Jurkat, Clone E6-1 (cell line): Measurements from ENCODE around the gene CEP76.
A peak's percentile ranks its signal among the peaks of the same experiment; 100 is the strongest.
"Not testable (repeated sequence)": the region's sequence is repeated elsewhere in the genome, so short reads cannot be mapped to it uniquely, and the experiment has no call there.

Experiments used
- DNase-seq: peaks from one replicate; pipeline ENCODE4 v3.0.0-alpha.2; 2011; ENCODE audit warnings: low read depth, low spot score
- H3K4me3 ChIP-seq: 2 replicates; pipeline ENCODE4 v1.5.1; 2011; ENCODE audit warnings: mild to moderate bottlenecking, low read length, control low read depth, moderate library complexity

CEP76 gene

DNA sequence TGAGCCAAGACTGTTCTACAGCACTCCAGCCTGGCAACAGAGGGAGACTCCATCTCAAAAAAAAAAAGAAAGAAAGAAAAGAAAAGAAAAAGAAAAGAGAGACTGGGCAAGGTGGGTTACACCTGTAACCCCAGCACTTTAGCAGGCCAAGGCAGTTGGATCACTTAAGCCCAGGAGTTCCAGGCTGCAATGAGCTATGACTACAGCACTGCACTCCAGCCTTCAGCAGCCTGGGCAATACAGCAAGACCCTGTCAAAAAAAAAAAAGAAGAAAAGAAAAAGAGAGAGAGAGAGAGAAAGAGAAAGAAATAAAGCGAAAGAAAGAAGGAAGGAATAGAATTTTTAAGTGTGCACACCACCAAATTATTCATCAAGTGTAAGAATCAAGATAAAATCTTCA is 47.6 kb downstream of the CEP76 start:
- H3K4me3 ChIP-seq: no peak overlapping the region
- DNase-seq: no peak

DNA sequence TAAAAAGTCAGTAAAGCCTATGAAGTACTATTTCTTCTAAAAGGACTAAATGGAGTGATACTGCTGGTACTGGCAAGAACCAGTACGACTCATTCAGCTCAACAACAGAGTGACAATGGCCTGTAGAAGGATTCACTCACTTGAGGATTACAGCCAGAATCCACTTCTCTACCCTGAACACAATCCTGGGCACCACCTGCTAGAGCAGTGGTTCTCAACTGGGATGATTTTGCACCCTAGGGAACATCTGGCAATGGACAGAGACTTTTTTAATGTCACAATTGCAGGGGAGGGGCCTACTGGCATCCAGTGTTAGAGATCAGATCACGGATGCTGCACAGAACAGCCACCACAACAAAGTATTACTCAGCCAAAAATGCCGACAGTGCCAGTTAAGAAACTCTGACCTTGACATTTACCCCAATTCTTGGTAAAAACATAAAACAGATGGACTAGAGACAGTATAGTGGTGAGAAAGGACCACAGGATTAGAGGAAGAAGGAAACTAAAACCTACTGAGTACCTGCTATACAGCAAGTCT is 49.6 kb downstream of the CEP76 start:
- peak; percentile 8 for DNase-seq
- H3K4me3 ChIP-seq: no peak overlapping the region

DNA sequence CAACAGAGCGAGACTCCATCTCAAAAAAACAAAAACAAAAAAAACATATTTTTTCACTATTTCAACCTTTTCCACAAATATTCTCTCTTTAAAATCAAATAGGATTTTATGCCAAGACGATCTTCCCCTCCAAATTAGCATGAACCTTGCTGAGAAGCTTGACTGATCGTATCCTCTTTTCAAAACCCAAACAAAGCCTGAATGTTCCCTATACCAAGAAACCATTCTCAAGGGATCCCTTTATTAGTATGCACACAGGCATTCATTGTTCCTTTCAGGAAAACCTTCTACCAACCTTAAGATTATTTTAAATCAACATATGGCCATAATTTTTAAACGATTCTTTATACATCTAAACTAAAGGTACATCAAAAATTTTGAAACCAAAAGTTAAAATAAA is 50.9 kb downstream of the CEP76 start:
- no peak for DNase-seq
- no peak overlapping the region for H3K4me3 ChIP-seq

DNA sequence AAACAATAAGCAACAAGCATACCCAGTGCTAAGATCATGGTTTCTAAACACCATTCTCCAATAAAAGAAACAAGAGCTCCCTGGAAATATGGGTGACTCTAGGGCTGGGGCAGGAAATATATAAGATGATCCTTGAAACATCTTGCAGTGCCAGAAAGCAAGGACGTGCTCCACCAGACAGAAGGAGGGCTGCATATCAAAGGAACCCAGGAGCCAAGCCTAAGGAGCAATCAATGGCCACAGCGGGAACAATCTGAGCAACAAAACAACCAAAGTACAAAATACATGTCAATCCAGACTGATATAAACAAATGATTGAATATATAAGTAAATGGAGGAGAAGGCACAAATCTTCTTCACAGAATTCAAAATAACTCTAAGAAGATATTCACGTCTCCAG is 54.8 kb downstream of the CEP76 start:
- no peak for DNase-seq
- no peak overlapping the region for H3K4me3 ChIP-seq

DNA sequence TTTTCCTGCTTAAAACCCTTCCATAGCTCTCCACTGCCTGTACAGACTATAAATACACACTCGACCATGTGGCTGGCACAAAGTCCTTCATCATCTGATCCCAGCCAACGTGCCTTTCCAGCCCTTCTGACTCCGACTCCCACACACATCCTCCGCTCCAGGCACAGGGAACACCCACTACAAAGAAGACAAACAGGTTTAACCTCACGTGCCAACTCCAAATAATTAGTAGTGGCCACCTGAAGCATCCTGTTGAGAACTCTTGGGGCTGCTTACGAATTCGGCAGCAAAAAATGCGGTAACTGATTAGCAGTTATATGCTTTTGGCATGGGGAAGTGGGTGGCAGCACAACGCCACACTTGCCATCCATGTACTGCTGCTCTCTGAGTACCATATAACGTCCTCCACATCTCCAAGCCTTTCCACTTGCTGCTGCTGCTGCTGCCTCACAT is 56.7 kb downstream of the CEP76 start:
- no peak overlapping the region for H3K4me3 ChIP-seq
- DNase-seq: no peak

DNA sequence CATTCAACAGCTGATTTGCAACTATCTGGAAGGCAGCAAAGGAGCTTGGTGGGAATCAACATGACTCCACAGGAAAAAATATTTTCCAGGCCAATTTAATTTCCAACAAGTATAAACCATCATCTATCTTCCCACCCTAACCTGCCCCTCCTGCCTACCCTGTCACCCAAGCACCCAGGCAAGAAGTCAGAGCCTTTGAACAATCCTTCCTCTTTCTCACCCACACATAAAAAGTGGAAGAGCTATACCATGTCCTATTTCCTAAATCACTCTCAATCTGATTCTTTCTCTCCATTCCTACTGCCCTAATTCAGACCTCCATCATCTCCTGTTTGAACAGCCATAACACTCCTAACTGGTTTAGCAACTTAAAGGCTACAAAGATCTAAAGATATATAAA is 57.3 kb downstream of the CEP76 start:
- DNase-seq: no peak
- no peak overlapping the region for H3K4me3 ChIP-seq

DNA sequence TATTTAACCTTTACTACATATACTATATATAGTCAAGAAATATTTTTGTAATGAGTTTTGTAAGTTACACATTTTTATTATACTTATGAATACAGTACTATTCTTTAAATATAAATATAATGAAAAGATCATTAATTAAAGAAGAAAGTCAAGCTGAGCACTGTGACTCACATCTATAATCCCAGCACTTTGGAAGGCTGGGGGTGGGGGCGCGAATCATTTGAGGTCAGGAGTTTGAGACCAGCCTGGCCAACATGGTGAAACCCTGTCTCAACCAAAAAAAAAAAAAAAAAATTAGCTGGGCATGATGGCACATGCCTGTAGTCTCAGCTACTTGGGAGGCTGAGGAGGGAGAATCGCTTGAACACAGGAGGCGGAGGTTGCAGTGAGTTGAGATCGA is 58.8 kb downstream of the CEP76 start:
- DNase-seq, H3K4me3 ChIP-seq: not testable (repeated sequence)

DNA sequence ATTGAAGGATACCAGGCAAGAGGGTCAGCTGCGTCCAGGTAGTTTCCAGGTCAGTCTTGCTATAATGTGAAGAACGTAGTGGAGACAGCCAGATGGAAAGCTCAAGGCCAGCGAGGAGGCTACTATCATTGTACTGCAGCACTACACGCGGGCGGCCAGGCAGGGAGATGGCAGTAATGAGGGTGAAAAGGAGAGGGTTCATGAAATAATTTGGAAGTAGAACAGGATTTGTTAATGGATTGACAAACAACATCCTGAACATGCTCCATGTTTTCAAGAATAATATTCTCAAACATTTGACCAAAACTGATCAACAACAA is 61.7 kb downstream of the CEP76 start:
- H3K4me3 ChIP-seq: no peak overlapping the region
- no peak for DNase-seq

DNA sequence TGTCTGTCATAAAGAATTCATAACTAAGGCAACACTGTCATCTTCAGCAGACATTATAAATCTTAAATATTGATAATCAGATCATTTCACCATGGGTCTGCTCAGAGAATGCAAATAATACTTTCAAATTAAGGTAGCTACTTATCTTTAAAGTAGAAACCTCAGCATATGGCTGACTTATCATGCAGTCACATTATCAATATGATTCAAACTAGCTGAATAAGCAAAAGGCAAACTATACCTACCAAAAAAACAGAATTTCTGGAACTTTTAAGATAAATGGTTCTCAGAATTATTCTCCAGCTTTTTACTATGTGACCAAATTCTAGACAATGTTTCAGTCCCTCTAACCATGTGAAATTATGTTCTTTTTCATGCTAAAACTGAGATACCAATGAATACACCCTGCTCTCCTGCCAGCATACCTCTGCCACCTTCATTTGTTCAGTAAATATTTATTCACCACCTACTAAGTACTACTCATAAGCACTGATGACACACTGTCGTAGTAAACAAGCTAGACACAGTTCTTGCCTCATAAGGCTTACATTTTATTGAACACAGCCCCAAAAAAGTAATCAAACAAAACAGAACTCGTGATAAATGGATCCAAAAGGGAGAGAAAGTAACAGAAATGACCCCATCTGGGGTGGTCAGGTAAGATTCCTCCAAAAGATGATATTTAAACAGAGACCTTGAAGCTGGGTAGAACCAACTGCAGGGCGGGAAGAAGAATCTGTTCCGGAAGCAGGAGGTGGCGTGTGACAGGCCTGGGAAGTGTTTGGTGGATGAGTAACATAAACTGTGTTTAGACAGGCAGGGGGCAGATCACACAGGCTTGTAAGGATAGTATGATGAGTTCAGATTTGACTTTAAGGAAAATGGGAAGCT is 62.3 kb downstream of the CEP76 start:
- DNase-seq: no peak

DNA sequence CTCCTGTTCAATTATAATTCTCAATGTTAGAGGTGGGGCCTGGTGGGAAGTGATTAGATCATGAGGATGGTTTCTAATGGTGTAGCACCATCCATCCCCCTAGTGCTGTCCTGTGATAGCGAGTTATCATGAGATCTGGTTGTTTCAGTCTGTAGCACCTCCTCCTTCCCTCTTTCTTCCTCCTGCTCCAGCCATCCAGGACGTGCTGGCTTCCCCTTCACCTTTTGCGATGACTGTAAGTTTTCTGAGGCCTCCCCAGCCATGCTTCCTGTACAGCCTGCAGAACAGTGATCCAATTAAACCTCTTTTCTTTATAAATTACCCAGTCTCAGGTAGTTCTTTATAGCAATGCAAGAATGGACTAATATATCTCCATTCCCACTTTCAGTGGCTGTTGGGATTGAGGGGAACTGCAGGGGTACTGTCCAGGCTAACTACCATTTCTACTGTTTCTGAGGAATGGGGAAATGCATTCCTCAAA is 63.8 kb downstream of the CEP76 start:
- no peak overlapping the region for H3K4me3 ChIP-seq
- DNase-seq: no peak

More for the DNA sequence above, 62.3 kb downstream of the CEP76 start:
- no peak overlapping the region for H3K4me3 ChIP-seq

DNA sequence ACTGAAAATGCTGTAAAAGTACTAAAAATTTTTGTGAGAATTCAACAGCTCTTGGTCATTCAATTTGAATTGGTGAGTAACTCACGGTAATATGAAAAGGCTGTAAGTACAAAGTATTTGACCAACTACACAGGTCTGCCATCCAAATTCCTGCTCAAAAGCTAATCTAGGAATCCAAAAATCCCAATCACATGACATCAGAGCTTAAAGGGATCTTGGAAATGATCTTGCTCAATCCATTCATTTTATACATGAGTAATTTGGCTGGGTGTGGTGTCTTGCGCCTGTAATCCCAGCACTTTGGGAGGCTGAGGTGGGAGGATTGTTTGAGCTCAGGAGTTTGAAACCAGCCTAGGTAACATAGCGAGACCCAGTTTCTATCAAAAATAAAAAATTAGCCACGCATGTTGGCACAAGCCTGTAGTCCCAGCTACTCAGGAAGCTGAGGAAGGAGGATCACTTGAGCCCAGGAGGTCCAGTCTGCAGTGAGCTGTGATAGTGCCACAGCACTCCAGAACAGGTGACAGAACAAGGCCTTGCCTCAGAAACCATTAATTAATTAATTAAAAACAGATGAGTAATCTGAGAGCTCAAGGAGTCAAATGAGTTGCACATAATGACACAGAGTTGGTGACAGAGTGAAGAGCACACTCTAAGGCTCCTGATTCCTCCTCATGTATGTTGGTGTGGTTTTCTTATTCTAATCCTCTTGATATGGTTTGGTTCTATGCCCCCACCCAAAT is 64.5 kb downstream of the CEP76 start:
- H3K4me3 ChIP-seq: no peak overlapping the region
- no peak for DNase-seq

DNA sequence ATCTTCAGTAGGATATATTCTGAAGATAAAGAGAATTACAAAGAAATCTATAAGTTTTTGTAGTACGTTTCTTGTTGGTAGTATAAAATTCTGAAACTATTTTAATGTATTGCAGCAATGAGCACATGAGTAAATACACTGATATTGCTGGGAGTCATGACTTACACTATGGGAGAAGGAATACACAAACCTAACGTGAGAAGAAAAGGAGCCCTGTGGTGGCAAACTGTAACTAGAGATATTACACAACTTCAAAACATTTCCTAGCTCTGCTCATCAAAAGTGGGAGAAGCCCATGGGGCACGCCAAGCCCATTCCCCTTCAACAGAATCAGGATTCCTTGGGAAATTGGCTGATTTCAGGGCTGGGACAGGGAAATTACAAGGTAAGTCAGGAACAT is 65.1 kb downstream of the CEP76 start:
- DNase-seq: no peak
- H3K4me3 ChIP-seq: no peak overlapping the region

DNA sequence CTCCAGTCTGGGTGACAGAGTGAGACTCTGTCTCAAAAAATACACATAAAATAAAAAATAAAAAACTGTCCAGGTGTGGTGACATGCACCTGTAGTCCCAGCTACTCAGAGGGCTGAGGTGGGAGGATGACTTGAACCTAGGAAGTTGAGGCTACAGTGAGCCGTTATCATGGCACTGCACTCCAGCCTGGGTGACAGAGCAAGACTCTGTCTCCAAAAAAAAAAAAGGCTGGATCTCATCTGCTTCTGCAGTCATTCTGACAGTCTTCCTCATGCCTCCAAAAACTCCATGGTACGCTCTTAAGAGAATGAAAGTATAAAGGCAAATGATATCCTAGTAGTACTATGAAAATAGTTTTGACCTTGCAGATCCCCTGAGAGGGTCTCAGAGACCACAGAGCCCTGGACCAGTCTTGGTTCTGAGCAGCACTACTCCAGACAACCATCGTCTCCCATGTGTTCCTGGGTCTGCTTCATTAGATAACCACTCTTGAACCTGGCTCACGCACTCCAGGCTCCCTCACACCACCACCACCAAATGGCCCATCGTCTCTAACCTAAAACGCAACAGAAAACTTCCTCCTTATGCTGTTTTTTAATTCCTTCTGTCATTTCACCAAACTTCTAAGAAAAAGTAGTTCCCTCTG is 70.6 kb downstream of the CEP76 start:
- no peak for DNase-seq

DNA sequence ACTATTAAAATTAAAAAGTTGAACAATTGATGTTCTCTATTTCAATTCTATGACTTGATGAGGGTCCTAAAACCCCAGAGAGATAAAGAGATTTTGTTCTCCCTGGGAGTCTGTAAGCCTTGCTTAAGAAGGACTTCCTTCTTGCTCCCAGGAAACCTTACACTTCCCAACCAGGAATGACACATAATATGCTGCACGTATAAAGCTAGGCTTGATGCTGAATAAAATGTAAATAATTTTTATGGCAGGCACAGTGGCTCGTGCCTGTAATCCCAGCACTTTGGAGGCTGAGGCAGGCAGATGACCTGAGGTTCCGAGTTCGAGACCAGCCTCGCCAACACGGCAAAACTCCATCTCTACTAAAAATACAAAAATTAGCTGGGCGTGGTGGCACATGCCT is 72.4 kb downstream of the CEP76 start:
- DNase-seq: no peak
- no peak overlapping the region for H3K4me3 ChIP-seq

More for the DNA sequence above, 70.6 kb downstream of the CEP76 start:
- H3K4me3 ChIP-seq: no peak overlapping the region

DNA sequence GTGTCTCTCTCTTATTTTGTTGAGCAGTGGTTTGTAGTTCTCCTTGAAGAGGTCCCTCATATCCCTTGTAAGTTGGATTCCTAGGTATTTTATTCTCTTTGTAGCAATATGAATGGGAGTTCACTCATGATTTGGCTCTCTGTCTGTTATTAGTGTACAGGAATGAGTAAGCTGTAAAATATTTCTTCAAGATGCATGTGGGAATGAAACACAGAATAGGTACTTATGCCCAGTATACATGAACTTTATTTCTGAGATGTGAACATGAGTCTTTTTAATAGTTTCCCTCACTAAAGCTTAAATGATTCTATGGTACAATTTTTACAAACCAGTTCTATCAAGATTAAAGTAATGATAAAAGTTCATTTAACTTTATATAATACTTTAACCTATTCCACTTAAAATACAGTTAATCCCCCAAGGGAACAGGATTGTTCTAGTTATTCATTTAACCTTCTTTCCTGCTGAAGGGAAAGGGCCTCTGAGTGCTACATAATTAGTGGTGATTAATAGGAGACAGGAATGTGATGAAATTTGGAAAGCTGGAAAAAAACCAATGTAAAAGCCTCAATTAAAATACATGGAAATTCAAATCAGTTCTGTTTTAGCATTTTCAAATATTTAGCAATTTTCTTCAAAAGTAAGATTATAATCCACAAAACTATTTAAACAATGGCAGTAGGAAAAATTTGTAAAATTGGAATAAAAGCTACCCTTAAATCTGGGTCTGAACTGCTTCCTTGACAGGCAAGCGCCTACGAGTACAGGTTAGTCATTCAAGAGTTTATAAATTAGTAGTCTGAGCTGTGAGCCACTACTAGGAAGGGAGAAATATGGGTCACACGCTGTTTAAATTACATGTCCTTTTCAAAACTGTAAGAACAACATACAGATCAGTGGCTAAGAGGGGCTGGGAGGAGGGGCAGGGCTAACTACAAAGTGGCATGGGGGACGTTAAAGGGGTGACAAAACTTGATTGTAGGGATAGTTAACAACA is 73.5 kb downstream of the CEP76 start:
- H3K4me3 ChIP-seq: no peak overlapping the region
- DNase-seq: no peak

DNA sequence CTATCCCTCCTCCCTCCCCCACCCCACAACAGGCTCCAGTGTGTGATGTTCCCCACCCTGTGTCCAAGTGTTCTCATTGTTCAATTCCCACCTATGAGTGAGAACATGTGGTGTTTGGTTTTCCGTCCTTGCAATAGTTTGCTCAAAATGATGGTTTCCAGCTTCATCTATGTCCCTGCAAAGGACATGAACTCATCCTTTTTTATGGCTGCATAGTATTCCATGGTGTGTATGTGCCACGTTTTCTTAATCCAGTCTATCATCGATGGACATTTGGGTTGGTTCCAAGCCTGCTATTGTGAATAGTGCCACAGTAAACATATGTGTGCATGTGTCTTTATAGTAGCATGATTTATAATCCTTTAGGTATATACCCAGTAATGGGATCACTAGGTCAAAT is 75.3 kb downstream of the CEP76 start:
- H3K4me3 ChIP-seq, DNase-seq: not testable (repeated sequence)

DNA sequence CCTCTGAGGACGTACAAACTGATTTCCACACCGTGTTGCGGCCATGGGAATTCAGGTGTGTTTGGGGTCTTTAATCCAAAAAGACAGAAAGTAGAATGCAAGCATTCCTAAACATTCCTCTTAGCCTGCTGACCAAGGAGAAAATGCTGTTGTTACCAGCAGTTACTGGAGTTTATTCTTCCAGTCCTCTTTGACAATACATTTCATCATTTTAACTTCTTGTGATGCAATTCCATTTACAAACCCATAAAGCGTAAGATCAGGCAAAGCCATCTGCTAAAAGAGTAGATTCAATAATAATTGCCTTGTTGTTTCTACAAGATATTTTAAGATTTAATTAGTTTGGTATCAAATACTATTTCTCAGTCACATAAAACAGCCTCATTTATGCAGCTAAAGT is 77.3 kb downstream of the CEP76 start:
- no peak overlapping the region for H3K4me3 ChIP-seq
- DNase-seq: no peak
